Calu3 (cell line): ENCODE data around the gene ICA1L. TPM values are rescaled to one million over a fixed set of nuclear protein-coding genes. Genes with fewer than 3 reads are reported as not detected.
"Not testable (repeated sequence)": the region's sequence is repeated elsewhere in the genome, so short reads cannot be mapped to it uniquely, and the experiment has no call there.

Source experiments
- BruUV-seq: library from RNA; stranded (reverse); fragments of 400-500 nt; replicated peaks from 2 replicates; lab custom pipeline; 2021; lab: Mats Ljungman, UMichigan
- CTCF ChIA-PET: fragments of 300-600 bp; sonication (Branson Sonifier 250); formaldehyde crosslinking; loops from one replicate; lab custom pipeline; 2022; ENCODE audit warnings: antibody characterized with exemption; lab: Charles Lee
- DNase-seq: peaks from one replicate; pipeline ENCODE4 v3.0.0; 2022
- H3K27ac Mint-ChIP-seq: one replicate; pipeline ENCODE4 v1.8.0; 2022; ENCODE audit warnings: mixed read lengths; ENCODE audit not compliant: unreplicated experiment
- H3K27me3 Mint-ChIP-seq: one replicate; pipeline ENCODE4 v1.8.0; 2022; ENCODE audit warnings: mixed read lengths; ENCODE audit not compliant: unreplicated experiment
- H3K36me3 Mint-ChIP-seq: one replicate; pipeline ENCODE4 v1.8.0; 2022; ENCODE audit warnings: mild to moderate bottlenecking, moderate library complexity, mixed read lengths; ENCODE audit not compliant: insufficient read depth, unreplicated experiment
- H3K4me1 Mint-ChIP-seq: one replicate; pipeline ENCODE4 v1.8.0; 2022; ENCODE audit warnings: mild to moderate bottlenecking, low read depth, mixed read lengths; ENCODE audit not compliant: unreplicated experiment
- H3K4me3 Mint-ChIP-seq: one replicate; pipeline ENCODE4 v1.8.0; 2022; ENCODE audit warnings: mild to moderate bottlenecking, low read depth, moderate library complexity, mixed read lengths; ENCODE audit not compliant: unreplicated experiment
- H3K9me3 Mint-ChIP-seq: one replicate; pipeline ENCODE4 v1.8.0; 2022; ENCODE audit warnings: low read depth, mixed read lengths; ENCODE audit not compliant: unreplicated experiment
- intact Hi-C: fragments of 100-400 bp; cut with micrococcal nuclease; formaldehyde crosslinking; loops from one replicate; pipeline ENCODE4 v1.10.0; 2022; ENCODE audit not compliant: unreplicated experiment
- total RNA-seq: library from RNA; stranded (reverse); gene quantifications from 2 replicates; pipeline ENCODE4 v1.2.3, GENCODE V29; 2022
- TF ChIP-seq, protein P1 (sequence below): fragments of 200-600 bp; IDR thresholded peaks from one replicate; pipeline ENCODE4 v1.8.0; 2022; ENCODE audit warnings: antibody characterized with exemption; ENCODE audit not compliant: unreplicated experiment

The ICA1L gene
- total RNA-seq, 1 experiment from 2014 or later: 1.3 TPM

- TSS peak; percentile 21 for BruUV-seq
- Mint-ChIP-seq H3K27me3 (no peaks in the 10 kb centered on the region), H3K4me3 (peak overlapping the region; percentile 83), H3K4me1 (no peaks in the 10 kb centered on the region), H3K27ac (peak overlapping the region; percentile 70), H3K36me3 (peaks cover 23% of the 10 kb centered on the region), H3K9me3 (no peaks in the 10 kb centered on the region)
- TF ChIP-seq, protein P1, sequence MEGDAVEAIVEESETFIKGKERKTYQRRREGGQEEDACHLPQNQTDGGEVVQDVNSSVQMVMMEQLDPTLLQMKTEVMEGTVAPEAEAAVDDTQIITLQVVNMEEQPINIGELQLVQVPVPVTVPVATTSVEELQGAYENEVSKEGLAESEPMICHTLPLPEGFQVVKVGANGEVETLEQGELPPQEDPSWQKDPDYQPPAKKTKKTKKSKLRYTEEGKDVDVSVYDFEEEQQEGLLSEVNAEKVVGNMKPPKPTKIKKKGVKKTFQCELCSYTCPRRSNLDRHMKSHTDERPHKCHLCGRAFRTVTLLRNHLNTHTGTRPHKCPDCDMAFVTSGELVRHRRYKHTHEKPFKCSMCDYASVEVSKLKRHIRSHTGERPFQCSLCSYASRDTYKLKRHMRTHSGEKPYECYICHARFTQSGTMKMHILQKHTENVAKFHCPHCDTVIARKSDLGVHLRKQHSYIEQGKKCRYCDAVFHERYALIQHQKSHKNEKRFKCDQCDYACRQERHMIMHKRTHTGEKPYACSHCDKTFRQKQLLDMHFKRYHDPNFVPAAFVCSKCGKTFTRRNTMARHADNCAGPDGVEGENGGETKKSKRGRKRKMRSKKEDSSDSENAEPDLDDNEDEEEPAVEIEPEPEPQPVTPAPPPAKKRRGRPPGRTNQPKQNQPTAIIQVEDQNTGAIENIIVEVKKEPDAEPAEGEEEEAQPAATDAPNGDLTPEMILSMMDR: peak; percentile 71
- CTCF ChIA-PET: interaction anchor here (0.6 to 2.2 kb wide), 4 partner anchors 16 to 282 kb away, joined by 3 to 17 read pairs (median 3); no protein-coding TSS in a partner anchor
- intact Hi-C loops: loop anchor here (2.0 to 5.0 kb wide), 3 partner anchors 40 to 298 kb away; no protein-coding TSS in a partner anchor
- DNase-seq: peak; percentile 80
Measured at GRCh38 chr2:202870431-202871299, 901 bp downstream of the ICA1L start.

GRCh38 chr2:202861987-202862386, 9.6 kb downstream of the ICA1L start:
- Mint-ChIP-seq H3K27me3 (no peaks in the 10 kb centered on the region), H3K36me3 (no peaks in the 10 kb centered on the region), H3K9me3 (no peaks in the 10 kb centered on the region), H3K4me1 (no peaks in the 10 kb centered on the region), H3K27ac (no peak overlapping the region), H3K4me3 (no peak overlapping the region)
- intact Hi-C loops: no loop called here
- no TSS peak for BruUV-seq
- CTCF ChIA-PET: interaction anchor here (0.9 kb wide), 1 partner anchor 12 kb away, joined by 4 read pairs; no protein-coding TSS in a partner anchor
- TF ChIP-seq, protein P1: no peak
- no peak for DNase-seq

DNA sequence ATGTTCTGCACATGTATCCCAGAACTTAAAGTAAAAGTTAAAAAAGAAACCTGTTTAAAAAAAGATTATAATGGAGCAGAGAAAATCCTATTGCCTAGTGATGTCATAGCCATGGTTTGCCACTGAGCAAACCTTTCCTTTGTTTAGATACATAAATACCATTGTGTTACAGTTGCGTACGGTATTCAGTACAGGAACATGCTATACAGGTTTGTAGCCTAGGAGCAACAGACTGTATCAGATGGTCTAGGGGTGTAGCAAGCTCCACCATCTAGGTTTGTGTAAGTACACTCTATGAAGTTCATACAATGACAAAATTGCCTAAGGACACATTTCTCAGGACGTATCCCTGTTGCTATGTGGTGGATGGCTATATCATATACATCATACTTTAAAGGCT, 13.0 kb downstream of the ICA1L start:
- no peaks in the 10 kb centered on the region for H3K27me3 Mint-ChIP-seq

DNA sequence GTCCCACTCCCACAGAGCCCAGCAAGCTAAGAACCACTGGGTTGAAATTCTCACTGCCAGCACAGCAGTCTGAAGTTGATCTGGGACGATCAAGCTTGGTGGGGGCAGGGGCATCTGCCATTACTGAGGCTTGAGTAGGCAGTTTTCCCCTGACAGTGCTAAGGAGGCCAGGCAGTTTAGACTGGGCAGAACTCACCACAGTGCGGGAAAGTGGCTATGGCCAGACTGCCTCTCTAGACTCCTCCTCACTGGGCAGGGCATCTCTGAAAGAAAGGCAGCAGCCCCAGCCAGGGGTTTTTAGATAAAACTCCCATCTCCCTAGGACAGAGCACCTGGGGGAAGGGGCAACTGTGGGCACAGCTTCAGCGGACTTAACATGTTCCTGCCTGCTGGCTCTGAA, 22.2 kb downstream of the ICA1L start:
- CTCF ChIA-PET, DNase-seq, BruUV-seq, H3K4me1 Mint-ChIP-seq, H3K27ac Mint-ChIP-seq, intact Hi-C loops, H3K9me3 Mint-ChIP-seq, H3K27me3 Mint-ChIP-seq, H3K4me3 Mint-ChIP-seq, H3K36me3 Mint-ChIP-seq: not testable (repeated sequence)

More for the DNA sequence above, 13.0 kb downstream of the ICA1L start:
- DNase-seq: no peak
- H3K36me3 Mint-ChIP-seq: no peaks in the 10 kb centered on the region
- H3K4me3 Mint-ChIP-seq: no peak overlapping the region
- H3K4me1 Mint-ChIP-seq: no peaks in the 10 kb centered on the region
- TF ChIP-seq, protein P1: no peak
- intact Hi-C loops: no loop called here
- CTCF ChIA-PET: no interaction called here
- no TSS peak for BruUV-seq
- no peak overlapping the region for H3K27ac Mint-ChIP-seq
- no peaks in the 10 kb centered on the region for H3K9me3 Mint-ChIP-seq
